Activated CD8-positive, alpha-beta memory T cell treated with anti-CD3 and anti-CD28 coated beads, Interleukin-2, amount 50 U/mL, for 4 hours (primary cell): ENCODE data around the gene C12orf42.
"Not testable (repeated sequence)": the region's sequence is repeated elsewhere in the genome, so short reads cannot be mapped to it uniquely, and the experiment has no call there.

ENCODE experiments used
- DNase-seq: peaks from one replicate; pipeline ENCODE4 v3.0.0-alpha.2; 2020

C12orf42 gene

GRCh38 chr12:103494734-103495468, 867 bp downstream of the C12orf42 start:
- no peak for DNase-seq

- no peak for DNase-seq
These were observed 1.6 kb downstream of the C12orf42 start for GRCh38 chr12:103494051-103494733.

- no peak for DNase-seq
These were observed 2.6 kb downstream of the C12orf42 start for GRCh38 chr12:103493199-103493598.

- no peak for DNase-seq
These were observed 13.4 kb downstream of the C12orf42 start for GRCh38 chr12:103482365-103482764.

GRCh38 chr12:103475073-103475472, 20.7 kb downstream of the C12orf42 start:
- DNase-seq: no peak

- DNase-seq: no peak
These were observed 25.1 kb downstream of the C12orf42 start for GRCh38 chr12:103470664-103471063.

- no peak for DNase-seq
These were observed 26.0 kb downstream of the C12orf42 start for GRCh38 chr12:103469719-103470118.

GRCh38 chr12:103468837-103469236, 26.9 kb downstream of the C12orf42 start:
- no peak for DNase-seq

GRCh38 chr12:103462675-103463074, 33.1 kb downstream of the C12orf42 start:
- DNase-seq: no peak

- no peak for DNase-seq
These were observed 38.3 kb downstream of the C12orf42 start for GRCh38 chr12:103457471-103457870.

GRCh38 chr12:103456006-103456405, 39.8 kb downstream of the C12orf42 start:
- no peak for DNase-seq

GRCh38 chr12:103455020-103455763, 40.6 kb downstream of the C12orf42 start:
- DNase-seq: no peak

- no peak for DNase-seq
These were observed 50.8 kb downstream of the C12orf42 start for GRCh38 chr12:103444983-103445382.

- DNase-seq: no peak
These were observed 52.9 kb downstream of the C12orf42 start for GRCh38 chr12:103442822-103443221.

GRCh38 chr12:103442182-103442555, 53.6 kb downstream of the C12orf42 start:
- DNase-seq: no peak

- no peak for DNase-seq
These were observed 54.2 kb downstream of the C12orf42 start for GRCh38 chr12:103441437-103442181.

GRCh38 chr12:103434165-103435105, 61.3 kb downstream of the C12orf42 start:
- not testable (repeated sequence) for DNase-seq

GRCh38 chr12:103431950-103432349, 63.8 kb downstream of the C12orf42 start:
- no peak for DNase-seq

- DNase-seq: no peak
These were observed 64.4 kb downstream of the C12orf42 start for GRCh38 chr12:103431387-103431786.

GRCh38 chr12:103425674-103426073, 70.1 kb downstream of the C12orf42 start:
- DNase-seq: not testable (repeated sequence)

- DNase-seq: not testable (repeated sequence)
These were observed 70.8 kb downstream of the C12orf42 start for GRCh38 chr12:103424849-103425586.
